Measurements from ENCODE around the gene BLTP2.

DNA sequence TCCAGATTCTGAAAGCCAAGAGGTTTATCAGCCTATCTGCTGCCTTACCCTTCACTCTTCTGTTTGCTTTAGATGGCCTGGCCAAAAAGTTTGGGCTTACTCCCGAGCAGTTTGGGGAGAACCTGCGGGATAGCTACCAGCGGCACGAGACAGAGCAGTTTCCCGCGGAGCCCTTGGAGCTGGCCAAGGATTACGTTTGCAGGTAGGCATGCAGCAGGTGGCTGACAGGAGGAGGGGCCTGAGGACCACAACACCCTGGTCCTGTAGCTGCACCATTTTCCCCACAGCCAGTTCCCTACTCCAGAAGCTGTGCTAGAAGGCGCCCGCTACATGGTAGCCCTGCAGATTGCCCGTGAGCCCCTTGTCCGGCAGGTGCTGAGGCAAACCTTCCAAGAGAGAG, 37.7 kb upstream of the BLTP2 start:
- TF ChIP-seq, protein P1, sequence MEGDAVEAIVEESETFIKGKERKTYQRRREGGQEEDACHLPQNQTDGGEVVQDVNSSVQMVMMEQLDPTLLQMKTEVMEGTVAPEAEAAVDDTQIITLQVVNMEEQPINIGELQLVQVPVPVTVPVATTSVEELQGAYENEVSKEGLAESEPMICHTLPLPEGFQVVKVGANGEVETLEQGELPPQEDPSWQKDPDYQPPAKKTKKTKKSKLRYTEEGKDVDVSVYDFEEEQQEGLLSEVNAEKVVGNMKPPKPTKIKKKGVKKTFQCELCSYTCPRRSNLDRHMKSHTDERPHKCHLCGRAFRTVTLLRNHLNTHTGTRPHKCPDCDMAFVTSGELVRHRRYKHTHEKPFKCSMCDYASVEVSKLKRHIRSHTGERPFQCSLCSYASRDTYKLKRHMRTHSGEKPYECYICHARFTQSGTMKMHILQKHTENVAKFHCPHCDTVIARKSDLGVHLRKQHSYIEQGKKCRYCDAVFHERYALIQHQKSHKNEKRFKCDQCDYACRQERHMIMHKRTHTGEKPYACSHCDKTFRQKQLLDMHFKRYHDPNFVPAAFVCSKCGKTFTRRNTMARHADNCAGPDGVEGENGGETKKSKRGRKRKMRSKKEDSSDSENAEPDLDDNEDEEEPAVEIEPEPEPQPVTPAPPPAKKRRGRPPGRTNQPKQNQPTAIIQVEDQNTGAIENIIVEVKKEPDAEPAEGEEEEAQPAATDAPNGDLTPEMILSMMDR (IDR thresholded peaks at IDR 0.05; ENCODE audit: low read depth, low read length): no peak
- TF ChIP-seq POLR2A (IDR thresholded peaks at IDR 0.05; ENCODE audit: extremely low read depth, insufficient read length): no peak

All from NB4 (cell line).